ENCODE results near the gene COX5B. TPM values are rescaled to one million over a fixed set of nuclear protein-coding genes. Genes with fewer than 3 reads are reported as not detected.

The COX5B gene
- polyA plus RNA-seq, 1 donor from 2014 or later: 616 TPM

DNA sequence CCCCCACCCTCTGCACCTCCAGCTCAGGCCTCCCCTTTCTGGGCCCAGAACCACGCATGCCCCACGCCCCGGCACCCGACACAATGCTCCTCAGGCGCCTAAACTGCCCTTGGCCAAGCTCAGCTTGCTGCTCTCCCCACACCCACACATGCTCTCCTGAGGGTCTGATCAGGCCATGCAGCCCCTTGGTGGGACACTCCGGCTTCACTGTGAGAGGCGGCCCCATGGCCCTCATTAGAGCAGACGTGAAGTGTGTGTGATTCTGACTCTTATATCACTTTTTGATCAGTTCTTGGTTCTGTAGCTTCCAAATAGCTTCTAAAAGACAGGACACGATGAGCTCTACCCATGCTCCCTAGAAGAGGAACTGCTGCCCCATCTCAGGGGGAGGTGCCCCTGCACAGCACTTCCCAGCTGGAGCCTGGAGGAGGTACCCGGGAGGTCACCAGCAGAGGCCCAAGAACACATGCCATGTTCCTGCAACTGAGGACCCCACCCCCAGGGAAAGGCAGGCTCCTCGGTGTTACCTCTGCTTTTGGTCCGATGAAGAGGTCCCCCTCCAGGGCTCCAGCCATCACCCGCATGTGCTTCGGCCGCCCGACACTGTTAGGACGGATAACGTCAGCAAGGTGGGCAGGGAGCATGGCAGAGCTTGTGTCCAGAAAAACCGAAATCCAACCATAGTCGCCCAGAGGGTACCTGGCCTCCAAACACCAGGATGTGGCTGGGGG, 14.3 kb downstream of the COX5B start:
- Histone ChIP-seq H3K4me3 (ENCODE audit: low read length) (no peak overlapping the region), H3K9ac (ENCODE audit: low read length) (no peak overlapping the region), H3K36me3 (ENCODE audit: insufficient read depth, low read length) (no peaks in the 10 kb centered on the region), H3F3A (ENCODE audit: insufficient read depth, low read length, poor library complexity, severe bottlenecking) (no peaks in the 10 kb centered on the region), H3K27me3 (ENCODE audit: insufficient read depth, low read depth, low read length) (no peaks in the 10 kb centered on the region), H3K27ac (ENCODE audit: low read length) (no peak overlapping the region), H3K9me2 (ENCODE audit: insufficient read depth, low read length) (no peaks in the 10 kb centered on the region), H2AFZ (ENCODE audit: low read depth, low read length) (no peak overlapping the region), H3K9me3 (ENCODE audit: low read length) (no peaks in the 10 kb centered on the region), H3K79me2 (replicated peaks; ENCODE audit: insufficient read depth, low read length) (peaks cover 20% of the 10 kb centered on the region), H3K4me2 (ENCODE audit: low read length) (no peak overlapping the region), H4K20me1 (ENCODE audit: insufficient read depth) (no peaks in the 10 kb centered on the region)
- TF ChIP-seq RAD21 (conservative IDR thresholded peaks at IDR 0.05) (no peak), EP300 (conservative IDR thresholded peaks at IDR 0.05; ENCODE audit: poor library complexity, severe bottlenecking) (no peak), SMC3 (conservative IDR thresholded peaks at IDR 0.05; ENCODE audit: poor library complexity) (no peak), EZH2 (IDR thresholded peaks at IDR 0.05; ENCODE audit: borderline replicate concordance, insufficient read depth, low read length, poor library complexity, severe bottlenecking) (no peak), POLR2AphosphoS5 (IDR thresholded peaks at IDR 0.05) (no peak), TAF1 (IDR thresholded peaks at IDR 0.05; ENCODE audit: low read depth) (no peak), MXI1 (conservative IDR thresholded peaks at IDR 0.05; ENCODE audit: poor library complexity, severe bottlenecking) (no peak)
- TF ChIP-seq, protein P1, sequence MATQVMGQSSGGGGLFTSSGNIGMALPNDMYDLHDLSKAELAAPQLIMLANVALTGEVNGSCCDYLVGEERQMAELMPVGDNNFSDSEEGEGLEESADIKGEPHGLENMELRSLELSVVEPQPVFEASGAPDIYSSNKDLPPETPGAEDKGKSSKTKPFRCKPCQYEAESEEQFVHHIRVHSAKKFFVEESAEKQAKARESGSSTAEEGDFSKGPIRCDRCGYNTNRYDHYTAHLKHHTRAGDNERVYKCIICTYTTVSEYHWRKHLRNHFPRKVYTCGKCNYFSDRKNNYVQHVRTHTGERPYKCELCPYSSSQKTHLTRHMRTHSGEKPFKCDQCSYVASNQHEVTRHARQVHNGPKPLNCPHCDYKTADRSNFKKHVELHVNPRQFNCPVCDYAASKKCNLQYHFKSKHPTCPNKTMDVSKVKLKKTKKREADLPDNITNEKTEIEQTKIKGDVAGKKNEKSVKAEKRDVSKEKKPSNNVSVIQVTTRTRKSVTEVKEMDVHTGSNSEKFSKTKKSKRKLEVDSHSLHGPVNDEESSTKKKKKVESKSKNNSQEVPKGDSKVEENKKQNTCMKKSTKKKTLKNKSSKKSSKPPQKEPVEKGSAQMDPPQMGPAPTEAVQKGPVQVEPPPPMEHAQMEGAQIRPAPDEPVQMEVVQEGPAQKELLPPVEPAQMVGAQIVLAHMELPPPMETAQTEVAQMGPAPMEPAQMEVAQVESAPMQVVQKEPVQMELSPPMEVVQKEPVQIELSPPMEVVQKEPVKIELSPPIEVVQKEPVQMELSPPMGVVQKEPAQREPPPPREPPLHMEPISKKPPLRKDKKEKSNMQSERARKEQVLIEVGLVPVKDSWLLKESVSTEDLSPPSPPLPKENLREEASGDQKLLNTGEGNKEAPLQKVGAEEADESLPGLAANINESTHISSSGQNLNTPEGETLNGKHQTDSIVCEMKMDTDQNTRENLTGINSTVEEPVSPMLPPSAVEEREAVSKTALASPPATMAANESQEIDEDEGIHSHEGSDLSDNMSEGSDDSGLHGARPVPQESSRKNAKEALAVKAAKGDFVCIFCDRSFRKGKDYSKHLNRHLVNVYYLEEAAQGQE (IDR thresholded peaks at IDR 0.05; ENCODE audit: borderline replicate concordance): no peak
- TF ChIP-seq, protein P2, sequence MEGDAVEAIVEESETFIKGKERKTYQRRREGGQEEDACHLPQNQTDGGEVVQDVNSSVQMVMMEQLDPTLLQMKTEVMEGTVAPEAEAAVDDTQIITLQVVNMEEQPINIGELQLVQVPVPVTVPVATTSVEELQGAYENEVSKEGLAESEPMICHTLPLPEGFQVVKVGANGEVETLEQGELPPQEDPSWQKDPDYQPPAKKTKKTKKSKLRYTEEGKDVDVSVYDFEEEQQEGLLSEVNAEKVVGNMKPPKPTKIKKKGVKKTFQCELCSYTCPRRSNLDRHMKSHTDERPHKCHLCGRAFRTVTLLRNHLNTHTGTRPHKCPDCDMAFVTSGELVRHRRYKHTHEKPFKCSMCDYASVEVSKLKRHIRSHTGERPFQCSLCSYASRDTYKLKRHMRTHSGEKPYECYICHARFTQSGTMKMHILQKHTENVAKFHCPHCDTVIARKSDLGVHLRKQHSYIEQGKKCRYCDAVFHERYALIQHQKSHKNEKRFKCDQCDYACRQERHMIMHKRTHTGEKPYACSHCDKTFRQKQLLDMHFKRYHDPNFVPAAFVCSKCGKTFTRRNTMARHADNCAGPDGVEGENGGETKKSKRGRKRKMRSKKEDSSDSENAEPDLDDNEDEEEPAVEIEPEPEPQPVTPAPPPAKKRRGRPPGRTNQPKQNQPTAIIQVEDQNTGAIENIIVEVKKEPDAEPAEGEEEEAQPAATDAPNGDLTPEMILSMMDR (IDR thresholded peaks at IDR 0.05; ENCODE audit: poor library complexity, severe bottlenecking): no peak

DNA sequence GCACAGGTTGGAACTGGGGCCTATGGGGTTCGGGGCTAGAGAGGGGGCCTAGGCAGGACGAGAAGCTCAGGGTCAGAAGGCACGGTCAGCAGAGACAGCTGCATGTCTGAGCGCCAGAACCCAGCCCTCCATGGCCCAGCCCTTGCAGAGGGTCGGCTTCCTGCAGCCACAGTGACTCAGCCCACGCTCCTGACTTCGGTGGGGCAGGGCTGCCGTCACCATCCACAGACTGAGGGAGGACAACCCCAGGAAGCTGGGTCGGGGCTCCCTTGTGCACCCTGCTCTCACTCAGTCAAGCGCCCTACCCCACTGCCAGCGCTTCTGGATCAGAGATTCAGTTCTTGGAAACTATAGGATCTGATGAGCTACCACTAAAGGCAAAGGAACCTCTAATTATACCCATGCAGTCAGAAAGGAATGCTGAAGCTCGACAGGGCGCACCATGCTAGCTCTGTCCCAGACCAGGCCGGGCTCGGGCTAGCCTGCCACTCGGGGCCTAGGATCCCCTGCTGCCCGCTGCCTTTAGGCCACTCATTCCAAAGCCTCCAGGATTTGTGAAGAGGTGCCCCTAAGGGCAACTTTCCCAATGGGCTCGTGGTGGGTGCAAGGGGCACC, 15.0 kb downstream of the COX5B start:
- Histone ChIP-seq H3K4me2 (ENCODE audit: low read length) (no peak overlapping the region), H3K36me3 (ENCODE audit: insufficient read depth, low read length) (no peaks in the 10 kb centered on the region), H4K20me1 (ENCODE audit: insufficient read depth) (no peaks in the 10 kb centered on the region), H3K79me2 (replicated peaks; ENCODE audit: insufficient read depth, low read length) (peaks cover 20% of the 10 kb centered on the region), H3K9ac (ENCODE audit: low read length) (no peak overlapping the region), H3F3A (ENCODE audit: insufficient read depth, low read length, poor library complexity, severe bottlenecking) (no peaks in the 10 kb centered on the region), H3K4me3 (ENCODE audit: low read length) (no peak overlapping the region), H3K9me3 (ENCODE audit: low read length) (no peaks in the 10 kb centered on the region), H3K9me2 (ENCODE audit: insufficient read depth, low read length) (no peaks in the 10 kb centered on the region), H3K27me3 (ENCODE audit: insufficient read depth, low read depth, low read length) (no peaks in the 10 kb centered on the region), H2AFZ (ENCODE audit: low read depth, low read length) (no peak overlapping the region), H3K27ac (ENCODE audit: low read length) (no peak overlapping the region)
- TF ChIP-seq TAF1 (IDR thresholded peaks at IDR 0.05; ENCODE audit: low read depth) (no peak), POLR2AphosphoS5 (IDR thresholded peaks at IDR 0.05) (no peak)
